GM12878 (cell line): ENCODE measurements around the gene KANK4. TPM values are rescaled to one million over a fixed set of nuclear protein-coding genes. Genes with fewer than 3 reads are reported as not detected.

ENCODE experiments used
- ATAC-seq: fragments of 200-7000 bp; cut with Tn5 transposase; 3 replicates; pipeline ENCODE4 v1.9.1; 2020; ENCODE audit warnings: mild to moderate bottlenecking, moderate library complexity
- BruUV-seq: library from RNA; stranded (reverse); fragments of 400-500 nt; replicated peaks from 2 replicates; lab custom pipeline; 2021; lab: Mats Ljungman, UMichigan
- CTCF ChIA-PET: fragments of 300-600 bp; sonication (Branson Sonifier 250); formaldehyde crosslinking; extraction: SDS; loops from one replicate; lab custom pipeline; 2021; ENCODE audit warnings: inconsistent platforms; lab: Yijun Ruan, JAX
- POLR2A ChIA-PET: fragments of 350-600 bp; formaldehyde crosslinking; extraction: SDS; loops from one replicate; lab custom pipeline; 2021; ENCODE audit warnings: inconsistent platforms; lab: Charles Lee
- RAD21 ChIA-PET: fragments of 300-600 bp; sonication (Branson Sonifier 250); formaldehyde crosslinking; loops from one replicate; lab custom pipeline; 2023; ENCODE audit warnings: antibody characterized with exemption; ENCODE audit not compliant: unreplicated experiment; lab: Charles Lee
- SMC1A ChIA-PET: fragments of 300-600 bp; sonication (Branson Sonifier 250); formaldehyde crosslinking; loops from one replicate; lab custom pipeline; 2023; ENCODE audit not compliant: unreplicated experiment, uncharacterized antibody; lab: Charles Lee
- DNase-seq: peaks from one replicate; pipeline ENCODE4 v3.0.0-alpha.2; 2011; ENCODE audit warnings: low read depth, low spot score
- FAIRE-seq: peaks from 3 replicates; lab custom pipeline; 2011; peaks lifted over from hg19 to GRCh38; lab: Jason Lieb, UNC
- H2AFZ ChIP-seq: 2 replicates; pipeline ENCODE4 v1.6.0; 2011; ENCODE audit warnings: low read depth, low read length, control low read depth; ENCODE audit not compliant: control insufficient read depth
- H3K27ac ChIP-seq: 2 replicates; pipeline ENCODE4 v1.5.1; 2011; ENCODE audit warnings: control low read depth; ENCODE audit not compliant: control insufficient read depth, insufficient read depth
- H3K27me3 ChIP-seq, 2 experiments: replicated peaks in 1 of 2; 2 replicates each; pipeline versions ENCODE4 v1.6.0 to v1.6.1; 2011; ENCODE audit warnings: low read length in 1 of 2; ENCODE audit not compliant: control insufficient read depth in 2 of 2, insufficient read depth in 2 of 2
- H3K36me3 ChIP-seq, 2 experiments: 2 replicates each; pipeline ENCODE4 v1.5.1; 2011; ENCODE audit warnings: low read length in 1 of 2; ENCODE audit not compliant: control insufficient read depth in 2 of 2, insufficient read depth in 2 of 2
- H3K4me1 ChIP-seq: 2 replicates; pipeline ENCODE4 v1.6.1; 2011; ENCODE audit warnings: mild to moderate bottlenecking, low read length, moderate library complexity, mixed read lengths; ENCODE audit not compliant: control insufficient read depth, insufficient read depth
- H3K4me2 ChIP-seq: 2 replicates; pipeline ENCODE4 v1.6.0; 2011; ENCODE audit warnings: control low read depth; ENCODE audit not compliant: control insufficient read depth, insufficient read depth
- H3K4me3 ChIP-seq: fragments of 200-600 bp; sonication (generic); 2 replicates; pipeline ENCODE4 v1.5.1; 2016
- H3K79me2 ChIP-seq: 2 replicates; pipeline ENCODE4 v1.6.0; 2011; ENCODE audit warnings: low read length; ENCODE audit not compliant: control insufficient read depth, insufficient read depth
- H3K9ac ChIP-seq: 2 replicates; pipeline ENCODE4 v1.8.0; 2011; ENCODE audit warnings: low read length, control low read depth, mixed read lengths; ENCODE audit not compliant: control insufficient read depth, insufficient read depth
- H3K9me3 ChIP-seq: replicated peaks from 3 replicates; pipeline ENCODE4 v1.5.1; 2011; ENCODE audit warnings: mild to moderate bottlenecking, low read length; ENCODE audit not compliant: control insufficient read depth, insufficient read depth
- H4K20me1 ChIP-seq: 2 replicates; pipeline ENCODE4 v1.6.0; 2011; ENCODE audit not compliant: control insufficient read depth, insufficient read depth
- CBX5 ChIP-seq: sonication (generic); IDR thresholded peaks from 2 replicates; pipeline ENCODE4 v1.6.1; 2016; ENCODE audit warnings: low read depth, moderate library complexity, mild to moderate bottlenecking, inconsistent platforms
- CHD2 ChIP-seq: IDR thresholded peaks from 2 replicates; pipeline ENCODE4 v1.6.1; 2011; ENCODE audit warnings: low read depth, low read length, improper control_type of control experiment, borderline replicate concordance
- KLF5 ChIP-seq: fragments of 450-650 bp; IDR thresholded peaks from 2 replicates; pipeline ENCODE4 v1.6.1; 2014; ENCODE audit warnings: mild to moderate bottlenecking; ENCODE audit not compliant: partially characterized antibody
- MYB ChIP-seq: fragments of 150-350 bp; IDR thresholded peaks from 2 replicates; pipeline ENCODE4 v1.6.1; 2014; ENCODE audit warnings: mild to moderate bottlenecking, low read depth, low read length, borderline replicate concordance
- RAD21 ChIP-seq: IDR thresholded peaks from 2 replicates; pipeline ENCODE4 v1.6.1; 2011; ENCODE audit warnings: mild to moderate bottlenecking, low read depth, low read length, moderate library complexity; ENCODE audit not compliant: insufficient read depth
- RUNX3 ChIP-seq: IDR thresholded peaks from 2 replicates; pipeline ENCODE4 v1.6.1; 2012; ENCODE audit warnings: low read length, inconsistent platforms
- TBL1XR1 ChIP-seq: IDR thresholded peaks from 2 replicates; pipeline ENCODE4 v1.6.1; 2012; ENCODE audit warnings: low read depth, low read length, improper control_type of control experiment
- ZNF207 ChIP-seq: fragments of 450-650 bp; IDR thresholded peaks from 2 replicates; pipeline ENCODE4 v1.6.1; 2014; ENCODE audit warnings: antibody characterized with exemption, mild to moderate bottlenecking, borderline replicate concordance
- WGBS: methylation state at CpG from one replicate; pipeline ENCODE4 v1.1.6; 2016; ENCODE audit warnings: low lambda C conversion rate; ENCODE audit not compliant: insufficient replicate concordance, insufficient coverage; ENCODE audit errors: missing lambda C conversion rate; 5-methylcytosine and 5-hydroxymethylcytosine counted together
- in situ Hi-C: fragments of 300-500 bp; cut with MboI; formaldehyde crosslinking; loops from 9 replicates; pipeline ENCODE4 v1.14.3; 2018; ENCODE audit warnings: mixed read lengths
- intact Hi-C: fragments of 100-400 bp; cut with micrococcal nuclease; formaldehyde crosslinking; loops from one replicate; pipeline ENCODE4 v1.14.2; 2022; ENCODE audit not compliant: unreplicated experiment
- polyA plus RNA-seq, 11 experiments: library from polyadenylated mRNA; depleted of rRNA in 4 of 11; unstranded in 6 of 11; stranded (reverse) in 5 of 11; fragments of >200 nt; fragmentation: Nextera tagmentation in 4 of 11; fragmentation: Illumina TruSeq in 1 of 11; extraction: Ambion mirVana in 4 of 11; extraction: Trizol in 1 of 11; gene quantifications; 1 replicate in 1 of 11; 2 replicates in 10 of 11; pipeline versions ENCODE4 v1.2.1 to v1.2.3, GENCODE V29; 2011 to 2016; ENCODE audit warnings: inconsistent platforms in 2 of 11, missing spikeins in 2 of 11, low read depth in 1 of 11
- total RNA-seq, 4 experiments: library from RNA; depleted of rRNA in 3 of 4; stranded (reverse); fragments of >200 nt in 3 of 4; fragmentation: Illumina TruSeq in 1 of 4; extraction: Trizol in 1 of 4; gene quantifications; 2 replicates each; pipeline versions ENCODE4 v1.2.1 to v1.2.3, GENCODE V29; 2013 to 2021
- TF ChIP-seq, protein P1 (sequence below): fragments of 450-650 bp; formaldehyde crosslinking; IDR thresholded peaks from 2 replicates; pipeline ENCODE4 v1.4.0; 2022; ENCODE audit warnings: mild to moderate bottlenecking, moderate library complexity
- TF ChIP-seq, protein P2 (sequence below): fragments of 450-650 bp; conservative IDR thresholded peaks from 2 replicates; pipeline ENCODE4 v1.6.1; 2017; ENCODE audit warnings: mild to moderate bottlenecking, moderate library complexity

Gene KANK4
- total and polyA plus RNA-seq, 10 of the 15 experiments (the other 5 are each of a cell fraction or from before 2014, with no cell fraction given) = not detected

DNA sequence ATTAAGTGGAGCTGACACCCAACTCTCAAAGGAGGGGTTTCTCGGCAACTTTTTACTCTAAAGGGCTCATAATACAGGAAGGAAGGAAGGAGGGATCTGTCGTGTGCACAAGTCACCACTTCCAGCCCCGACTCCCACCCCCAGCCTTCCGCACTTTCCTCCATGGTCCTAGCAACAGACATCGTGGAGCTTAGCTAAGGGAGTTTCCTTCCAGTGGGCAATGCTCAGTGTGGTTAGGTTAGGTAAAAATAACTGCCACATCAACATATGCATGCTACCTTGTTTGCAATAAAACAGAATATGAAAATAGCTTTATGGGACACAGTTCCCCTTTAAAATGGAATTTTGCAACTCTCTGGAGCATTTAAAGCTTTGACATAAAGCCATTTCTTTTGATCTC, 35.2 kb downstream of the KANK4 start:
- CTCF ChIA-PET = no interaction called here
- H3K36me3 ChIP-seq = no peaks in the 10 kb centered on the region
- no peaks in the 10 kb centered on the region for H3K79me2 ChIP-seq
- H3K9ac ChIP-seq = no peak overlapping the region
- SMC1A ChIA-PET = no interaction called here
- TF ChIP-seq CBX5 (no peak), RUNX3 (no peak), TBL1XR1 (no peak), KLF5 (no peak)
- no peak overlapping the region for H2AFZ ChIP-seq
- ATAC-seq (no peak), FAIRE-seq (no peak), DNase-seq (no peak)
- H3K4me3 ChIP-seq = no peak overlapping the region
- H3K27me3 ChIP-seq = peaks cover 5 to 16% of the 10 kb centered on the region in 2 experiments
- H3K27ac ChIP-seq = no peak overlapping the region
- in situ Hi-C loops (no loop called here), intact Hi-C loops (no loop called here)
- POLR2A ChIA-PET = no interaction called here
- no TSS peak for BruUV-seq
- peaks cover 2% of the 10 kb centered on the region; the same call in 1 of the 3 replicates for H3K9me3 ChIP-seq
- RAD21 ChIA-PET = no interaction called here
- no peak overlapping the region for H3K4me2 ChIP-seq
- WGBS = 15% methylated on average over 5 of the region's 5 CpGs
- no peaks in the 10 kb centered on the region for H3K4me1 ChIP-seq
- no peaks in the 10 kb centered on the region for H4K20me1 ChIP-seq

- ATAC-seq = no peak
- intact Hi-C loops (no loop called here), in situ Hi-C loops (no loop called here)
- TF ChIP-seq CHD2 (no peak), MYB (no peak), RAD21 (no peak), TBL1XR1 (no peak), ZNF207 (no peak)
- TF ChIP-seq, protein P1, sequence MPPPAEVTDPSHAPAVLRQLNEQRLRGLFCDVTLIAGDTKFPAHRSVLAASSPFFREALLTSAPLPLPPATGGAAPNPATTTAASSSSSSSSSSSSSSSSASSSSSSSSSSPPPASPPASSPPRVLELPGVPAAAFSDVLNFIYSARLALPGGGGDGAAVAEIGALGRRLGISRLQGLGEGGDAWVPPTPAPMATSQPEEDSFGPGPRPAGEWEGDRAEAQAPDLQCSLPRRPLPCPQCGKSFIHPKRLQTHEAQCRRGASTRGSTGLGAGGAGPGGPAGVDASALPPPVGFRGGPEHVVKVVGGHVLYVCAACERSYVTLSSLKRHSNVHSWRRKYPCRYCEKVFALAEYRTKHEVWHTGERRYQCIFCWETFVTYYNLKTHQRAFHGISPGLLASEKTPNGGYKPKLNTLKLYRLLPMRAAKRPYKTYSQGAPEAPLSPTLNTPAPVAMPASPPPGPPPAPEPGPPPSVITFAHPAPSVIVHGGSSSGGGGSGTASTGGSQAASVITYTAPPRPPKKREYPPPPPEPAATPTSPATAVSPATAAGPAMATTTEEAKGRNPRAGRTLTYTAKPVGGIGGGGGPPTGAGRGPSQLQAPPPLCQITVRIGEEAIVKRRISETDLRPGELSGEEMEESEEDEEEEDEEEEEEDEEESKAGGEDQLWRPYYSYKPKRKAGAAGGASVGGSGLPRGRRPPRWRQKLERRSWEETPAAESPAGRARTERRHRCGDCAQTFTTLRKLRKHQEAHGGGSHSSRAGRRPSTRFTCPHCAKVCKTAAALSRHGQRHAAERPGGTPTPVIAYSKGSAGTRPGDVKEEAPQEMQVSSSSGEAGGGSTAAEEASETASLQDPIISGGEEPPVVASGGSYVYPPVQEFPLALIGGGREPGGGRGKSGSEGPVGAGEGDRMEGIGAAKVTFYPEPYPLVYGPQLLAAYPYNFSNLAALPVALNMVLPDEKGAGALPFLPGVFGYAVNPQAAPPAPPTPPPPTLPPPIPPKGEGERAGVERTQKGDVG (CRISPR knock-in tag) = no peak
- TF ChIP-seq, protein P2, sequence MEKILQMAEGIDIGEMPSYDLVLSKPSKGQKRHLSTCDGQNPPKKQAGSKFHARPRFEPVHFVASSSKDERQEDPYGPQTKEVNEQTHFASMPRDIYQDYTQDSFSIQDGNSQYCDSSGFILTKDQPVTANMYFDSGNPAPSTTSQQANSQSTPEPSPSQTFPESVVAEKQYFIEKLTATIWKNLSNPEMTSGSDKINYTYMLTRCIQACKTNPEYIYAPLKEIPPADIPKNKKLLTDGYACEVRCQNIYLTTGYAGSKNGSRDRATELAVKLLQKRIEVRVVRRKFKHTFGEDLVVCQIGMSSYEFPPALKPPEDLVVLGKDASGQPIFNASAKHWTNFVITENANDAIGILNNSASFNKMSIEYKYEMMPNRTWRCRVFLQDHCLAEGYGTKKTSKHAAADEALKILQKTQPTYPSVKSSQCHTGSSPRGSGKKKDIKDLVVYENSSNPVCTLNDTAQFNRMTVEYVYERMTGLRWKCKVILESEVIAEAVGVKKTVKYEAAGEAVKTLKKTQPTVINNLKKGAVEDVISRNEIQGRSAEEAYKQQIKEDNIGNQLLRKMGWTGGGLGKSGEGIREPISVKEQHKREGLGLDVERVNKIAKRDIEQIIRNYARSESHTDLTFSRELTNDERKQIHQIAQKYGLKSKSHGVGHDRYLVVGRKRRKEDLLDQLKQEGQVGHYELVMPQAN = no peak
- Histone ChIP-seq H3K27me3 (peaks cover 5 to 16% of the 10 kb centered on the region in 2 experiments), H3K4me1 (no peaks in the 10 kb centered on the region), H3K79me2 (no peaks in the 10 kb centered on the region), H2AFZ (no peak overlapping the region), H3K36me3 (no peaks in the 10 kb centered on the region), H3K4me3 (no peak overlapping the region), H4K20me1 (no peaks in the 10 kb centered on the region), H3K4me2 (no peak overlapping the region), H3K9ac (no peak overlapping the region), H3K27ac (no peak overlapping the region), H3K9me3 (peaks cover 2% of the 10 kb centered on the region; the same call in 1 of the 3 replicates)
- ChIA-PET RAD21 (no interaction called here), CTCF (no interaction called here), POLR2A (no interaction called here), SMC1A (interaction anchor here (1.6 kb wide), 1 partner anchor 13 kb away, joined by 3 read pairs; no protein-coding TSS in a partner anchor)
- no peak for FAIRE-seq
- BruUV-seq = no TSS peak
- DNase-seq = no peak
- WGBS = 20% methylated on average over 8 of the region's 8 CpGs
Measured at GRCh38 chr1:62282909-62283755, 36.1 kb downstream of the KANK4 start.
